HG03442 (cell line): ENCODE measurements around the gene BEND7.

Source experiments
- ATAC-seq: cut with Tn5 transposase; IDR thresholded peaks from one replicate; pipeline ENCODE4 v1.9.1; 2021; ENCODE audit warnings: mild to moderate bottlenecking, moderate library complexity; ENCODE audit not compliant: unreplicated experiment

The BEND7 gene

GRCh38 chr10:13392701-13393100, 136.1 kb downstream of the BEND7 start:
- no peak for ATAC-seq
